ENCODE measurements around the gene CDH4. TPM values are rescaled to one million over a fixed set of nuclear protein-coding genes. Genes with fewer than 3 reads are reported as not detected.

Gene CDH4
- total RNA-seq, 1 donor from 2014 or later: not detected

GRCh38 chr20:61538943-61539265 is 286.8 kb downstream of the CDH4 start:
- Histone ChIP-seq H3K4me3 (no peak overlapping the region), H3K4me1 (no peaks in the 10 kb centered on the region), H3K27ac (no peak overlapping the region), H3K9me3 (no peaks in the 10 kb centered on the region), H3K36me3 (no peaks in the 10 kb centered on the region), H3K27me3 (no peaks in the 10 kb centered on the region)
- no peak for DNase-seq (ENCODE audit: low spot score in 2 of 2)
- intact Hi-C loops (cut with DNase I): no loop called here
- TF ChIP-seq, protein P1, sequence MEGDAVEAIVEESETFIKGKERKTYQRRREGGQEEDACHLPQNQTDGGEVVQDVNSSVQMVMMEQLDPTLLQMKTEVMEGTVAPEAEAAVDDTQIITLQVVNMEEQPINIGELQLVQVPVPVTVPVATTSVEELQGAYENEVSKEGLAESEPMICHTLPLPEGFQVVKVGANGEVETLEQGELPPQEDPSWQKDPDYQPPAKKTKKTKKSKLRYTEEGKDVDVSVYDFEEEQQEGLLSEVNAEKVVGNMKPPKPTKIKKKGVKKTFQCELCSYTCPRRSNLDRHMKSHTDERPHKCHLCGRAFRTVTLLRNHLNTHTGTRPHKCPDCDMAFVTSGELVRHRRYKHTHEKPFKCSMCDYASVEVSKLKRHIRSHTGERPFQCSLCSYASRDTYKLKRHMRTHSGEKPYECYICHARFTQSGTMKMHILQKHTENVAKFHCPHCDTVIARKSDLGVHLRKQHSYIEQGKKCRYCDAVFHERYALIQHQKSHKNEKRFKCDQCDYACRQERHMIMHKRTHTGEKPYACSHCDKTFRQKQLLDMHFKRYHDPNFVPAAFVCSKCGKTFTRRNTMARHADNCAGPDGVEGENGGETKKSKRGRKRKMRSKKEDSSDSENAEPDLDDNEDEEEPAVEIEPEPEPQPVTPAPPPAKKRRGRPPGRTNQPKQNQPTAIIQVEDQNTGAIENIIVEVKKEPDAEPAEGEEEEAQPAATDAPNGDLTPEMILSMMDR (IDR thresholded peaks at IDR 0.05): no peak

- no peak for DNase-seq (ENCODE audit: low spot score in 2 of 2)
- TF ChIP-seq, protein P1 (IDR thresholded peaks at IDR 0.05): no peak
- no peaks in the 10 kb centered on the region for H3K4me1 ChIP-seq
- no peak overlapping the region for H3K27ac ChIP-seq
- no peaks in the 10 kb centered on the region for H3K36me3 ChIP-seq
- no peaks in the 10 kb centered on the region for H3K27me3 ChIP-seq
- H3K4me3 ChIP-seq: no peak overlapping the region
- H3K9me3 ChIP-seq: no peaks in the 10 kb centered on the region
- intact Hi-C loops (cut with DNase I): no loop called here
These were observed 287.8 kb downstream of the CDH4 start for GRCh38 chr20:61539706-61540360.

GRCh38 chr20:61541537-61541936 is 289.5 kb downstream of the CDH4 start:
- no peak overlapping the region for H3K27ac ChIP-seq
- DNase-seq (ENCODE audit: low spot score in 2 of 2): no peak
- no peaks in the 10 kb centered on the region for H3K27me3 ChIP-seq
- TF ChIP-seq, protein P1 (IDR thresholded peaks at IDR 0.05): no peak
- intact Hi-C loops (cut with DNase I): no loop called here
- H3K4me3 ChIP-seq: no peak overlapping the region
- H3K9me3 ChIP-seq: no peaks in the 10 kb centered on the region
- H3K4me1 ChIP-seq: no peaks in the 10 kb centered on the region
- no peaks in the 10 kb centered on the region for H3K36me3 ChIP-seq

GRCh38 chr20:61543086-61543485 is 291.0 kb downstream of the CDH4 start:
- no peaks in the 10 kb centered on the region for H3K27me3 ChIP-seq
- H3K4me1 ChIP-seq: no peaks in the 10 kb centered on the region
- no peaks in the 10 kb centered on the region for H3K36me3 ChIP-seq
- TF ChIP-seq, protein P1 (IDR thresholded peaks at IDR 0.05): no peak
- DNase-seq (ENCODE audit: low spot score in 2 of 2): no peak
- no peaks in the 10 kb centered on the region for H3K9me3 ChIP-seq
- intact Hi-C loops (cut with DNase I): no loop called here
- no peak overlapping the region for H3K27ac ChIP-seq
- H3K4me3 ChIP-seq: no peak overlapping the region

- H3K27ac ChIP-seq: no peak overlapping the region
- no peaks in the 10 kb centered on the region for H3K36me3 ChIP-seq
- no peaks in the 10 kb centered on the region for H3K9me3 ChIP-seq
- no peaks in the 10 kb centered on the region for H3K4me1 ChIP-seq
- intact Hi-C loops (cut with DNase I): no loop called here
- H3K4me3 ChIP-seq: no peak overlapping the region
- DNase-seq (ENCODE audit: low spot score in 2 of 2): no peak
- H3K27me3 ChIP-seq: no peaks in the 10 kb centered on the region
- TF ChIP-seq, protein P1 (IDR thresholded peaks at IDR 0.05): no peak
These were observed 292.1 kb downstream of the CDH4 start for GRCh38 chr20:61543931-61544745.
